SK-N-SH (cell line): Measurements from ENCODE around the gene SMCO4. TPM values are rescaled to one million over a fixed set of nuclear protein-coding genes. Genes with fewer than 3 reads are reported as not detected.

Source experiments
- CTCF ChIA-PET: fragments of 300-600, 350-600 bp; formaldehyde crosslinking; extraction: SDS; loops from one replicate; lab custom pipeline; 2021; lab: Yijun Ruan, JAX
- POLR2A ChIA-PET: fragments of 350-600 bp; sonication (Branson Sonifier 250); formaldehyde crosslinking; extraction: SDS; loops from one replicate; lab custom pipeline; 2020; ENCODE audit warnings: antibody characterized with exemption, inconsistent platforms; lab: Yijun Ruan, JAX
- DNase-seq: peaks from one replicate; pipeline ENCODE4 v3.0.0; 2012
- H2AFZ ChIP-seq: fragments of 200-600 bp; sonication (generic); 2 replicates; pipeline ENCODE4 v1.8.1; 2016; ENCODE audit warnings: antibody characterized with exemption, mild to moderate bottlenecking, low read depth
- H3F3A ChIP-seq: fragments of 200-600 bp; sonication (generic); replicated peaks from 2 replicates; pipeline ENCODE3; 2016; ENCODE audit warnings: antibody characterized with exemption, mild to moderate bottlenecking; ENCODE audit not compliant: insufficient read depth
- H3K27ac ChIP-seq, 2 experiments: fragments of 200-500 bp in 1 of 2; fragments of 200-600 bp in 1 of 2; sonication (Bioruptor generic) in 1 of 2; sonication (generic), shearing (Covaris generic) in 1 of 2; 2 replicates each; pipeline versions ENCODE4 v1.5.1 to v1.6.1; 2014 to 2016; ENCODE audit warnings: low read depth in 2 of 2, inconsistent platforms in 1 of 2, low read length in 1 of 2, mild to moderate bottlenecking in 1 of 2, mixed read lengths in 1 of 2
- H3K27me3 ChIP-seq: fragments of 200-600 bp; sonication (generic), shearing (Covaris generic); 2 replicates; pipeline ENCODE4 v1.6.1; 2016; ENCODE audit warnings: mixed run types; ENCODE audit not compliant: insufficient read depth
- H3K36me3 ChIP-seq, 2 experiments: fragments of 200-500 bp in 1 of 2; fragments of 200-600 bp in 1 of 2; sonication (Bioruptor generic) in 1 of 2; sonication (generic) in 1 of 2; replicated peaks in 1 of 2; 2 replicates each; pipeline versions ENCODE3 to v1.5.1; 2014 to 2016; ENCODE audit warnings: low read length in 1 of 2, mild to moderate bottlenecking in 1 of 2; ENCODE audit not compliant: insufficient read depth in 2 of 2, control insufficient read depth in 1 of 2
- H3K4me1 ChIP-seq, 2 experiments: fragments of 200-500 bp in 1 of 2; fragments of 200-600 bp in 1 of 2; sonication (Bioruptor generic) in 1 of 2; sonication (generic), shearing (Covaris generic) in 1 of 2; 2 replicates each; pipeline versions ENCODE4 v1.5.1 to v1.6.1; 2014 to 2016; ENCODE audit warnings: low read depth in 1 of 2, low read length in 1 of 2, mixed run types in 1 of 2; ENCODE audit not compliant: insufficient read depth in 2 of 2, control insufficient read depth in 1 of 2
- H3K4me2 ChIP-seq: fragments of 200-600 bp; sonication (generic), shearing (Covaris generic); 2 replicates; pipeline ENCODE4 v1.6.1; 2017; ENCODE audit warnings: mixed run types
- H3K4me3 ChIP-seq, 2 experiments: fragments of 200-500 bp in 1 of 2; fragments of 200-600 bp in 1 of 2; sonication (Bioruptor generic) in 1 of 2; sonication (generic), shearing (Covaris generic) in 1 of 2; 2 replicates each; pipeline versions ENCODE4 v1.5.1 to v1.8.1; 2014 to 2016; ENCODE audit warnings: low read depth in 2 of 2, inconsistent platforms in 1 of 2, low read length in 1 of 2, mild to moderate bottlenecking in 1 of 2, mixed read lengths in 1 of 2, moderate library complexity in 1 of 2
- H3K79me2 ChIP-seq: fragments of 200-600 bp; sonication (generic); 2 replicates; pipeline ENCODE4 v1.8.1; 2017; ENCODE audit warnings: mild to moderate bottlenecking; ENCODE audit not compliant: insufficient read depth
- H3K9ac ChIP-seq: fragments of 200-600 bp; sonication (generic); 2 replicates; pipeline ENCODE4 v1.6.1; 2017; ENCODE audit warnings: mixed run types
- H3K9me2 ChIP-seq: fragments of 200-600 bp; sonication (generic); 2 replicates; pipeline ENCODE4 v1.6.1; 2017; ENCODE audit warnings: mixed run types
- H3K9me3 ChIP-seq: fragments of 200-600 bp; sonication (generic); 2 replicates; pipeline ENCODE4 v1.6.1; 2017; ENCODE audit warnings: mixed run types, mild to moderate bottlenecking, moderate library complexity
- H4K20me1 ChIP-seq: fragments of 200-600 bp; sonication (generic); 2 replicates; pipeline ENCODE4 v1.6.1; 2017; ENCODE audit warnings: mild to moderate bottlenecking, mixed run types; ENCODE audit not compliant: insufficient read depth
- ELF1 ChIP-seq: IDR thresholded peaks from 2 replicates; pipeline ENCODE4 v1.4.0; 2012
- EP300 ChIP-seq, 2 experiments: IDR thresholded peaks; 2 replicates each; pipeline versions ENCODE4 v1.4.0 to v1.6.1; 2012; ENCODE audit warnings: borderline replicate concordance in 1 of 2, low read depth in 1 of 2, low read length in 1 of 2
- FOSL2 ChIP-seq: IDR thresholded peaks from 2 replicates; pipeline ENCODE4 v1.4.0; 2012; ENCODE audit warnings: low read depth, mild to moderate bottlenecking, moderate library complexity, borderline replicate concordance
- FOXM1 ChIP-seq: IDR thresholded peaks from 2 replicates; pipeline ENCODE4 v1.4.0; 2012; ENCODE audit warnings: low read depth, mild to moderate bottlenecking
- GABPA ChIP-seq: IDR thresholded peaks from 2 replicates; pipeline ENCODE4 v1.4.0; 2012; ENCODE audit warnings: low read depth, mild to moderate bottlenecking
- GATA2 ChIP-seq: sonication (generic); formaldehyde crosslinking; IDR thresholded peaks from 2 replicates; pipeline ENCODE4 v1.5.0; 2020; ENCODE audit warnings: mild to moderate bottlenecking, missing genetic modification reagents
- MAX ChIP-seq: IDR thresholded peaks from 2 replicates; pipeline ENCODE4 v1.4.0; 2012; ENCODE audit warnings: low read depth
- MEF2A ChIP-seq: IDR thresholded peaks from 2 replicates; pipeline ENCODE4 v1.4.0; 2012; ENCODE audit warnings: low read depth, borderline replicate concordance
- MXI1 ChIP-seq: IDR thresholded peaks from 2 replicates; pipeline ENCODE4 v1.6.1; 2012; ENCODE audit warnings: mild to moderate bottlenecking, low read depth, low read length, improper control_type of control experiment
- REST ChIP-seq: IDR thresholded peaks from 2 replicates; pipeline ENCODE4 v1.6.1; 2012; ENCODE audit warnings: mild to moderate bottlenecking, low read depth, low read length, moderate library complexity
- RFX5 ChIP-seq: IDR thresholded peaks from 2 replicates; pipeline ENCODE4 v1.6.1; 2012; ENCODE audit warnings: mild to moderate bottlenecking, improper control_type of control experiment, low read length
- SMC3 ChIP-seq: IDR thresholded peaks from 2 replicates; pipeline ENCODE4 v1.6.1; 2012; ENCODE audit warnings: low read depth, low read length, improper control_type of control experiment
- TAF1 ChIP-seq: IDR thresholded peaks from 2 replicates; pipeline ENCODE4 v1.6.1; 2012; ENCODE audit warnings: low read depth, mild to moderate bottlenecking, low read length, moderate library complexity, borderline replicate concordance
- USF1 ChIP-seq: IDR thresholded peaks from 2 replicates; pipeline ENCODE4 v1.4.0; 2012; ENCODE audit warnings: low read depth, borderline replicate concordance
- USF2 ChIP-seq: fragments of 150-350 bp; IDR thresholded peaks from 2 replicates; pipeline ENCODE4 v1.6.1; 2017; ENCODE audit warnings: antibody characterized with exemption, low read length, low read depth, borderline replicate concordance
- YY1 ChIP-seq: IDR thresholded peaks from 2 replicates; pipeline ENCODE4 v1.4.0; 2012; ENCODE audit warnings: low read depth, mild to moderate bottlenecking
- ZBTB33 ChIP-seq: IDR thresholded peaks from 2 replicates; pipeline ENCODE4 v1.4.0; 2012; ENCODE audit warnings: low read depth, borderline replicate concordance
- WGBS: methylation state at CpG from one replicate; pipeline ENCODE4 v1.1.6; 2017; ENCODE audit warnings: low lambda C conversion rate; 5-methylcytosine and 5-hydroxymethylcytosine counted together
- polyA plus RNA-seq, 3 experiments: library from polyadenylated mRNA; depleted of rRNA; stranded (reverse); fragments of >200 nt; gene quantifications; 2 replicates each; pipeline ENCODE4 v1.2.3, GENCODE V29; 2012

SMCO4 gene
- polyA plus RNA-seq, 1 of the 3 experiments (the other 2 are of a cell fraction), result 9.0 TPM

GRCh38 chr11:93560199-93560932 is 17.2 kb upstream of the SMCO4 start:
- no peaks in the 10 kb centered on the region for H3K36me3 ChIP-seq
- H3K9me3 ChIP-seq, result no peaks in the 10 kb centered on the region
- no peak overlapping the region for H3K4me3 ChIP-seq
- no peak for DNase-seq
- H3K4me1 ChIP-seq, result peaks cover 0 to 4% of the 10 kb centered on the region in 2 experiments; a peak in 2 of 4 replicates
- ChIA-PET POLR2A (no interaction called here), CTCF (interaction anchor here (1.3 kb wide), 1 partner anchor 325 kb away, joined by 3 read pairs; no protein-coding TSS in a partner anchor)
- no peak overlapping the region for H3K9ac ChIP-seq
- H3F3A ChIP-seq, result no peaks in the 10 kb centered on the region
- H3K27ac ChIP-seq, result no peak overlapping the region
- no peaks in the 10 kb centered on the region for H3K9me2 ChIP-seq
- 40% methylated on average over 3 of the region's 3 CpGs for WGBS
- H2AFZ ChIP-seq, result no peak overlapping the region
- no peaks in the 10 kb centered on the region for H3K79me2 ChIP-seq
- no peaks in the 10 kb centered on the region for H4K20me1 ChIP-seq
- no peak overlapping the region for H3K4me2 ChIP-seq
- H3K27me3 ChIP-seq, result no peaks in the 10 kb centered on the region; the same call in 1 of the 2 replicates
- no peak for TF ChIP-seq FOSL2
- TF ChIP-seq EP300 (IDR thresholded peaks at IDR 0.05; ENCODE audit: borderline replicate concordance in 1 of 2, low read depth in 1 of 2, low read length in 1 of 2), result no peak
- no peak for TF ChIP-seq USF2
- no peak for TF ChIP-seq FOXM1
- TF ChIP-seq TAF1, result no peak
- no peak for TF ChIP-seq RFX5
- TF ChIP-seq REST, result no peak
- no peak for TF ChIP-seq MEF2A

GRCh38 chr11:93559681-93560080 is 16.5 kb upstream of the SMCO4 start:
- POLR2A ChIA-PET, result no interaction called here
- no peak for TF ChIP-seq RFX5
- no peak for TF ChIP-seq ZBTB33
- TF ChIP-seq GABPA, result no peak
- TF ChIP-seq MXI1, result no peak
- no peak for TF ChIP-seq ELF1
- no peak for TF ChIP-seq YY1
- no peak for TF ChIP-seq MAX
- TF ChIP-seq USF1, result no peak
- TF ChIP-seq GATA2 (CRISPR knock-in tag), result no peak
- TF ChIP-seq USF2, result no peak
- TF ChIP-seq FOSL2, result no peak
- no peak for TF ChIP-seq SMC3

More at GRCh38 chr11:93559681-93560080, 16.5 kb upstream of the SMCO4 start:
- Histone ChIP-seq H3K4me3 (no peak overlapping the region), H3K27me3 (no peaks in the 10 kb centered on the region; the same call in 1 of the 2 replicates), H2AFZ (no peak overlapping the region), H3K9ac (no peak overlapping the region), H3K4me1 (no peaks in the 10 kb centered on the region), H4K20me1 (no peaks in the 10 kb centered on the region), H3K36me3 (no peaks in the 10 kb centered on the region), H3K79me2 (no peaks in the 10 kb centered on the region), H3K9me3 (no peaks in the 10 kb centered on the region), H3K9me2 (no peaks in the 10 kb centered on the region), H3F3A (no peaks in the 10 kb centered on the region), H3K27ac (no peak overlapping the region), H3K4me2 (no peak overlapping the region)
- no peak for DNase-seq
- CTCF ChIA-PET, result interaction anchor here (1.3 kb wide), 1 partner anchor 325 kb away, joined by 3 read pairs; no protein-coding TSS in a partner anchor
- WGBS, result 50% methylated on average over 3 of the region's 3 CpGs
